ENCODE results near the gene GSG1L. TPM values are rescaled to one million over a fixed set of nuclear protein-coding genes. Genes with fewer than 3 reads are reported as not detected.

Gene GSG1L
- total and polyA plus RNA-seq, 12 donors = 0.68 to 14.6 (median 3.4) TPM; not detected in 5

DNA sequence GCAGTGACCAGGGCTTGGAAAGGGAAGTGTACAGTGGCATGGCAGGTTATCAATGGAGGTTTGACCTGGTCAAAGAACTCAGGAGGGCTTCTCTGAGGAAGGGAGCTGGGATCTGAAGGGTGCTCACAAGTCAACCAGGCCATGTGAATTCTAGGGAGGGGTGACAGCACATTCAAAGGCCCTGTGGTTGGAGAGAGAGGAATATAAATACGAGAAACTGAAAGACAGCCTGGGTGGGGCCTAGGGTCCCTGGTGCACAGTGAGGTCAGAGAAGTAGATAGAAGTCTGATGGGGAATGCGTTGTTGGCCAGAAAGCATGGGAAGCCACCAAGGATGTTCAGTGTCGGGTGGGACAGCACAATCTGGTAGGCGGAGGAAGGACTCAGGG lies 302.7 kb downstream of the GSG1L start:
- Histone ChIP-seq H3K36me3 (peaks cover 0 to 77% (median 20%) of the 10 kb centered on the region in 9 donors), H3K4me3 (no peak overlapping the region), H3K4me1 (peaks cover 0 to 17% (median 0%) of the 10 kb centered on the region in 9 donors), H3K27ac (no peak overlapping the region), H3K27me3 (no peaks in the 10 kb centered on the region), H3K9me3 (peaks cover 0 to 13% (median 0%) of the 10 kb centered on the region in 11 donors)
- intact Hi-C loops (cut with DNase I) = loop anchor here in 1 of 10 donors (10.0 kb wide), 1 partner anchor 116 kb away; no protein-coding TSS in a partner anchor
- ATAC-seq = no peak
- DNase-seq = no peak
- TF ChIP-seq, protein P1, sequence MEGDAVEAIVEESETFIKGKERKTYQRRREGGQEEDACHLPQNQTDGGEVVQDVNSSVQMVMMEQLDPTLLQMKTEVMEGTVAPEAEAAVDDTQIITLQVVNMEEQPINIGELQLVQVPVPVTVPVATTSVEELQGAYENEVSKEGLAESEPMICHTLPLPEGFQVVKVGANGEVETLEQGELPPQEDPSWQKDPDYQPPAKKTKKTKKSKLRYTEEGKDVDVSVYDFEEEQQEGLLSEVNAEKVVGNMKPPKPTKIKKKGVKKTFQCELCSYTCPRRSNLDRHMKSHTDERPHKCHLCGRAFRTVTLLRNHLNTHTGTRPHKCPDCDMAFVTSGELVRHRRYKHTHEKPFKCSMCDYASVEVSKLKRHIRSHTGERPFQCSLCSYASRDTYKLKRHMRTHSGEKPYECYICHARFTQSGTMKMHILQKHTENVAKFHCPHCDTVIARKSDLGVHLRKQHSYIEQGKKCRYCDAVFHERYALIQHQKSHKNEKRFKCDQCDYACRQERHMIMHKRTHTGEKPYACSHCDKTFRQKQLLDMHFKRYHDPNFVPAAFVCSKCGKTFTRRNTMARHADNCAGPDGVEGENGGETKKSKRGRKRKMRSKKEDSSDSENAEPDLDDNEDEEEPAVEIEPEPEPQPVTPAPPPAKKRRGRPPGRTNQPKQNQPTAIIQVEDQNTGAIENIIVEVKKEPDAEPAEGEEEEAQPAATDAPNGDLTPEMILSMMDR (IDR thresholded peaks at IDR 0.05) = no peak
- WGBS, 2 donors = 93 to 96% methylated on average over 4 of the region's 4 CpGs

DNA sequence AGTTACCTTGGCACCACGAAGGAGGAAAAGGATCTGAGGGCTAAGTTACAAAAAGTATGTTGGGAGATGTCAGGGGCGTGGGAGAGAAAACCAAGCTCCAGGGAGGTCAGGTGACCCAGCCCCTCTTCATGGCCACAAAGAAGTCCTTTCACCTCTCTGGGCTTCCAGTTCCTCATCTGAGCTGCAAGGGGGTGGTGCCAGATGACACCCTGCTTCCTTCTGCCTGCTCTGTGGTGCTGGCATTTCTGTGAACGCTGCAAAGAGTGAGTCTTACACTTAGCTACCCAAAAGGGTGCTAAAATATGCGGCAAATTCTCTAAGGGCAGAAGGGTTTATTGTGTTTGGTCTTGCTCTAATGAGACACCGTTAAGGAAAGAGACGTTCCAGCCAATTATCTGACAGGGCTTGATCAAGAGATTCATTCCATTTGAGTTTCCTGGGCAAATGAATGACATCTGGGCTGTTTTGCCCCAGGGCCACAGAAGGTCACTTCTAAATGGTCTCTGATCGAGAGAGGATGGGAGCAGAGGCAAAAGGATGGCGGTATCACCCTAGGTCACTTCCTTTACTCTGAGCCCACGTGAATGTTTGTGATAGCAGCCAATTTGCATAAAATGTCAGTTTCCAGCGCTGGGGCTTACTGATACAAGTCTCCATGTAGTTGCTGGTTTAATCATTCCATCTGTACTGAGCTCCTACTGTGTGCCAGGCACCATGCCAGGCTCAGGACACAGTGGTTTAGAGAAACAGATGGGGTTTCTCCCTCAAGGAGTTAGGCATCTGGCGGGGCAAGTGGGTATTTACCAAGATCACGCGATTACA lies 303.3 kb downstream of the GSG1L start:
- Histone ChIP-seq H3K27me3 (no peaks in the 10 kb centered on the region), H3K4me1 (peaks cover 0 to 17% (median 0%) of the 10 kb centered on the region in 9 donors), H3K36me3 (peaks cover 0 to 77% (median 25%) of the 10 kb centered on the region in 9 donors), H3K9me3 (peaks cover 0 to 13% (median 0%) of the 10 kb centered on the region in 11 donors), H3K27ac (no peak overlapping the region), H3K4me3 (no peak overlapping the region)
- WGBS, 2 donors = 79 to 80% methylated on average over 13 of the region's 13 CpGs
- TF ChIP-seq, protein P1 (IDR thresholded peaks at IDR 0.05) = no peak
- DNase-seq = no peak
- intact Hi-C loops (cut with DNase I) = loop anchor here in 1 of 10 donors (10.0 kb wide), 1 partner anchor 115 kb away; no protein-coding TSS in a partner anchor
- ATAC-seq = no peak

DNA sequence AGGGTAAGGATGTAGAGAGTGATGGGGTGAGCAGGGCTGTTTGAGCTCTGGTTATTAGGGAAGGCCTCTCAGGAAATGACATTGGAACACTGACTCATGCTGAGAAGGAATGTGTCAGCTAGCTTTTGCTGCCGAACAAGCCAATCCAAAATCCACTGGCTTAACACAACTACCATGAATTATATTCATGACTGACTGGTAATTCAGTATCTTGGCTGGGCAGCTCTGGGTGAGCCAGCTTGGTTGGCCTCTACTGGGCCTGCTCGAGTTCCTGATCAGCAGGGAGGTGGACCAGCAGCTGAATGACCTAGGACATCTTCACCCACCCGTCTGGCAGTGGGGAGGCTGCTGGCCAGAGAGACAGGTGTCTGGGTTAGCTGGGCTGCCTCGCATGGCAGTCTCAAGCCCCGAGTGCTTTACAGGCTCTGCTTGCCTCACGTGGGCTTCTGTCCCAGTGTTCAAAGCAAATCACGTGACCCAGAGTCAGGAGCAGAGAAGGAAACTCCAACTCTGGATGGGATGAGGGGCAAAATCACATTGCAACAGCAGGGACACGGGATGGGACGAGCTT lies 304.1 kb downstream of the GSG1L start:
- TF ChIP-seq, protein P1 (IDR thresholded peaks at IDR 0.05) = no peak
- ATAC-seq = no peak
- WGBS, 2 donors = 83 to 89% methylated on average over 9 of the region's 9 CpGs
- peaks cover 0 to 78% (median 20%) of the 10 kb centered on the region in 9 donors for H3K36me3 ChIP-seq
- peaks cover 0 to 9% (median 0%) of the 10 kb centered on the region in 11 donors for H3K9me3 ChIP-seq
- DNase-seq = no peak
- no peak overlapping the region for H3K4me3 ChIP-seq
- peaks cover 0 to 17% (median 0%) of the 10 kb centered on the region in 9 donors for H3K4me1 ChIP-seq
- intact Hi-C loops (cut with DNase I) = no loop called here
- no peaks in the 10 kb centered on the region for H3K27me3 ChIP-seq
- no peak overlapping the region for H3K27ac ChIP-seq

DNA sequence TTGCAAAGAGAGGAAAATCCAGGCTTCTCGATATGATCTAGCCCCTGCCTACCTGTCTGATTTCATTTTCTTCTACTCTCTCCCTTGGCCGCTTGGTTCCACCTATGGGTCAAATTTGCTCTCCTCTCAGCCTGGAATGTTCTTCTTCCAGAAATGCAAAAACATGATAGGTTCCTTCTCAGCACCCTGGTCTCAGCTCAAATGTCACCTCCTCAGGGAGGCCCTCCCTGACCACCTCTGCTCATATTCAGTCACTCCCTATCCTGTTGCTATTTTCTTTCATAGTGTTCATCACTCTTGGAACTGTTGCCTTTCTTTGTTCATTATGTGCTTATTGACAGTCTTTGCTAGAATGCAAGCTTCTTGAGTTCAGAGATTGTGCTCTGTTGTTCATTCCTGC lies 305.0 kb downstream of the GSG1L start:
- Histone ChIP-seq H3K4me1 (peaks cover 0 to 17% (median 0%) of the 10 kb centered on the region in 9 donors), H3K36me3 (peaks cover 0 to 78% (median 15%) of the 10 kb centered on the region in 9 donors), H3K9me3 (peaks cover 0 to under 1% (median 0%) of the 10 kb centered on the region in 11 donors), H3K27me3 (no peaks in the 10 kb centered on the region), H3K4me3 (no peak overlapping the region), H3K27ac (no peak overlapping the region)
- WGBS, 2 donors = 73 to 95% methylated on average over 2 of the region's 2 CpGs
- TF ChIP-seq, protein P1 (IDR thresholded peaks at IDR 0.05) = no peak
- DNase-seq = no peak
- intact Hi-C loops (cut with DNase I) = no loop called here
- no peak for ATAC-seq
